ENCODE measurements around the gene DOCK2. TPM values are rescaled to one million over a fixed set of nuclear protein-coding genes. Genes with fewer than 3 reads are reported as not detected.

DOCK2 gene
- total and polyA plus RNA-seq, 5 experiments from 2014 or later, result 59.5 to 182 (median 84.6) TPM

GRCh38 chr5:170028124-170028523, 391.0 kb downstream of the DOCK2 start:
- peaks cover 0 to 6% (median 0%) of the 10 kb centered on the region in 4 donors for H3K4me1 Mint-ChIP-seq
- ATAC-seq (no peak), DNase-seq (no peak)
- H3K4me3 Mint-ChIP-seq, result no peak overlapping the region
- POLR2A ChIA-PET, result no interaction called here
- H3K27me3 Mint-ChIP-seq, result no peaks in the 10 kb centered on the region
- H3K36me3 Mint-ChIP-seq, result peaks cover 15 to 93% (median 53%) of the 10 kb centered on the region in 3 donors
- peak overlapping the region in 1 of 10 donors; percentile 32 for H3K27ac Mint-ChIP-seq
- H3K9me3 Mint-ChIP-seq, result no peaks in the 10 kb centered on the region

DNA sequence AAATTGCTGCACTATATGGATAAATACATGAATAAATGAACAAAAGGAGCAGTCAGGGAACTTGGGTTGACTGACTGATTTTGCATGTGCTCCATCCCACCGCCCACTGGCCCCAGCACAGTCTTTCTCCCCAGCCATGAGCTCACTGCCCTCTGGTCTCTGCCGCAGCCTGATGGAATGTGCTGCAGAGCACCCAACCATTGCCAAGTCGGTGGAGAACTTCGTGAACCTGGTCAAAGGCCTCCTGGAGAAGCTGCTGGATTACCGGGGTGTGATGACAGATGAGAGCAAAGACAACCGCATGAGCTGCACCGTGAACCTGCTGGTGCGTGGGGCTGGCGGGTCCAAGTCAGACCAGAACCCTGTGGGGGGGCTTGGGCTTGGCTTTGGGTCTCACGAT, 397.2 kb downstream of the DOCK2 start:
- ATAC-seq, result no peak
- H3K27ac Mint-ChIP-seq, result peak overlapping the region in 2 of 10 donors; percentile 6 to 28

GRCh38 chr5:170038241-170038640, 401.2 kb downstream of the DOCK2 start:
- Mint-ChIP-seq H3K27me3 (no peaks in the 10 kb centered on the region), H3K4me3 (no peak overlapping the region), H3K36me3 (peaks cover 15 to 89% (median 50%) of the 10 kb centered on the region in 3 donors), H3K4me1 (peaks cover 0 to 9% (median 5%) of the 10 kb centered on the region in 4 donors), H3K27ac (no peak overlapping the region), H3K9me3 (no peaks in the 10 kb centered on the region)
- POLR2A ChIA-PET, result no interaction called here
- ATAC-seq, result no peak
- DNase-seq, result no peak

More for the DNA sequence above, 397.2 kb downstream of the DOCK2 start:
- POLR2A ChIA-PET, result no interaction called here
- Mint-ChIP-seq H3K4me1 (peaks cover 0 to 2% (median 0%) of the 10 kb centered on the region in 4 donors), H3K9me3 (no peaks in the 10 kb centered on the region), H3K27me3 (no peaks in the 10 kb centered on the region), H3K4me3 (no peak overlapping the region), H3K36me3 (peaks cover 8 to 89% (median 37%) of the 10 kb centered on the region in 3 donors)
- no peak for DNase-seq

DNA sequence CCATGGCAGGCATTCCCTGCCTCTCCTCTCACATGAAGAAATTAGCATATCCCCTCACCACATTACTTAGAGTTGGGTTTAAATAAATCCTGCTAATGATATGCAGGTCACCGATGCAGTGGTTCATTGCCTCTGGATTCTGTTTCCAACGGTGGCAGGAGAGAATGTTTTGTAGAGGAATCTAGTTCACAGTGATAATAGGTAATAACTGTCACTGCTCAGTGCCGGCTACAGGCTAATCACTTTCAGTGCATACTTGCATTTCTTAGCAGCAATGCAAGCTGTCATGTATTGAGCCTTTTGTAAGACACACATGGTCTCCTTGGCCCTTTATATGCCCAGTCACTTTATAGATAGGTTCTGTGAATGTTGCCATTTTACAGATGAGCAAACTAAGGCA, 402.8 kb downstream of the DOCK2 start:
- Mint-ChIP-seq H3K27me3 (no peaks in the 10 kb centered on the region), H3K36me3 (peaks cover 15 to 89% (median 55%) of the 10 kb centered on the region in 3 donors), H3K4me1 (peaks cover 0 to 15% (median 12%) of the 10 kb centered on the region in 4 donors), H3K9me3 (no peaks in the 10 kb centered on the region), H3K4me3 (no peak overlapping the region), H3K27ac (peak overlapping the region in 1 of 10 donors; percentile 32)
- POLR2A ChIA-PET, result no interaction called here
- no peak for DNase-seq
- ATAC-seq, result no peak

DNA sequence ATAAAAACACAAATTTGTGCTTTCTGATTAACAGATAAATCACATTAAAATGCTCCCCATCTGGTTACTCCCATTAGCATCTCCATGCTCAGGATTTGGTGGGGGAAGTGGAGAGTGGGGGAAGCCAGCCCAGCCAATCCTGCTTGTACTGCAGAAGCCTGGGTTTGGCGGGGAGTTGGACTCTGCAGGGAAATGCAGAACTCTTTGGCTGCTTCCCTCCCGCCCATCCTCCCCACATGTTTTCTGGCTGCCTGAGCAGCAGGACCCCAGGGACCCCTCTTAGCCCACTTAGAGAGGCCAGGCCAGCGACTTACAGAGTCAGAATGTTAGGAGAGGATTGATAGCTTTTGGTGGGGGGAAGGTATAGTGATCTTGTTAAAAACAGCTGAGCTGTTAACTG, 409.2 kb downstream of the DOCK2 start:
- peaks cover 31 to 98% (median 75%) of the 10 kb centered on the region in 3 donors for H3K36me3 Mint-ChIP-seq
- no peaks in the 10 kb centered on the region for H3K9me3 Mint-ChIP-seq
- H3K4me1 Mint-ChIP-seq, result peaks cover 0 to 17% (median 12%) of the 10 kb centered on the region in 4 donors
- POLR2A ChIA-PET, result interaction anchor here (0.6 kb wide), 1 partner anchor 9 kb away, joined by 4 read pairs; no protein-coding TSS in a partner anchor
- DNase-seq, result no peak
- no peak for ATAC-seq
- H3K27ac Mint-ChIP-seq, result peak overlapping the region in 1 of 10 donors; percentile 51
- no peak overlapping the region for H3K4me3 Mint-ChIP-seq
- H3K27me3 Mint-ChIP-seq, result no peaks in the 10 kb centered on the region

DNA sequence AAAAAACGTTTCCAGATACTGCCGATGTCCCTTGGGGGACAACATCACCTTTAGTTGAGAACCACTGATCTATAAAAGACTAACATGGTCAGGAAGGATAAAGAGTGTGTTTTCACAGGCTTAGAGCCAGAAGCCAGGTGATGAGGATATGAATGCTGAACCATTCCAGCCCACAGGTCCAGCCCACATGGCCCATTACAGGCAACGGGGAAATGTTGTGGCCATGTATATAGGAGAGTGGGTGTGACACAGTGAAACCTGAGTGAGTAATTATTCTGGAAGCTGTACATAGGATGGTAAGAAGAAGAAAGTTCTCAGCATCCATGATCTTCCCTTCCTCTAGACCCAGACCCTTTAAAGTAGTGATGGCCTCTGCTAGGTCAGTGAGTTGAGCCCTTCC, 412.6 kb downstream of the DOCK2 start:
- no peaks in the 10 kb centered on the region for H3K27me3 Mint-ChIP-seq
- H3K9me3 Mint-ChIP-seq, result no peaks in the 10 kb centered on the region
- ATAC-seq (no peak), DNase-seq (no peak)
- POLR2A ChIA-PET, result no interaction called here
- H3K36me3 Mint-ChIP-seq, result peaks cover 37 to 98% (median 79%) of the 10 kb centered on the region in 3 donors
- peaks cover 0 to 4% (median under 1%) of the 10 kb centered on the region in 4 donors for H3K4me1 Mint-ChIP-seq
- no peak overlapping the region for H3K4me3 Mint-ChIP-seq
- peak overlapping the region in 1 of 10 donors; percentile 83 for H3K27ac Mint-ChIP-seq

- Mint-ChIP-seq H3K9me3 (peaks cover 0 to 10% (median 0%) of the 10 kb centered on the region in 9 donors), H3K27ac (peak overlapping the region in 4 of 10 donors; percentile 25 to 49 (median 34)), H3K4me3 (no peak overlapping the region), H3K4me1 (peaks cover 0 to 2% (median under 1%) of the 10 kb centered on the region in 4 donors), H3K36me3 (peaks cover 52 to 100% (median 94%) of the 10 kb centered on the region in 3 donors), H3K27me3 (no peaks in the 10 kb centered on the region)
- POLR2A ChIA-PET, result no interaction called here
- ATAC-seq (no peak), DNase-seq (no peak)
These were observed 416.8 kb downstream of the DOCK2 start for GRCh38 chr5:170053896-170054295.

GRCh38 chr5:170055606-170056005, 418.5 kb downstream of the DOCK2 start:
- Mint-ChIP-seq H3K9me3 (peaks cover 0 to 10% (median 2%) of the 10 kb centered on the region in 9 donors), H3K27me3 (no peaks in the 10 kb centered on the region), H3K36me3 (peaks cover 48 to 98% (median 91%) of the 10 kb centered on the region in 3 donors), H3K27ac (peak overlapping the region in 1 of 10 donors; percentile 66), H3K4me1 (peaks cover 0 to 2% (median under 1%) of the 10 kb centered on the region in 4 donors), H3K4me3 (no peak overlapping the region)
- POLR2A ChIA-PET, result no interaction called here
- DNase-seq, result no peak
- no peak for ATAC-seq

DNA sequence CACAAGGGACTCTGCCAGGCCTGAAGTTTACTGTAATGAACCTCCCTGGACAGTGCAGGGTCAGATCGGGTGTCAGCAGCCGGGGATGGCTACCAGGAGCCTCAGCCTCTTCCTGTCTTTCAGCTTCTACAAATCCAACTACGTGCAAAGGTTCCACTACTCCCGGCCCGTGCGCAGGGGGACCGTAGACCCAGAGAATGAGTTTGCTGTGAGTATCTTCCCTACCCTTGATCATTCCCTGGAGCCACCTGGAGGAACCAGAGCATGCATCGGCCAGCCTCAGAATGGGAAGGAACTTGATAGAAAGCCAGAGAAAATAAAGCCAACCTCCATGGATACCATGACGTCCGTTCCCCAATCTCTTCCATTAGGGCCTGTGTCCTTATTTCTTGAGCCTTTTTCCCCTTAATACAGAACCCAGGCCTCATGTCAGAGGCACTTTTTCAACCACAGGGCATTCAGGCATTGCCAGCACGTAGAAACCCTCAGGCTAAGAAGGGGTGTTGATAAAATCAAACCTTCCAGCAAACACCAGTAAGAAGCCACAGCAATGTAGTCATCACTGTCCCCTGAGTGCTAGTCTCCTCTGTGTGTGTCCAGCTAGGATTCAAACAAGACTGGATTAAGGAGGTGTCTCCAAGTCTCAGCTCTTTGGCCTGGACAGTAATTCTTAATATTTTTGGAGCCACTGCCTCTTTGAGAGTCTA, 419.6 kb downstream of the DOCK2 start:
- POLR2A ChIA-PET, result no interaction called here
- peaks cover 43 to 97% (median 85%) of the 10 kb centered on the region in 3 donors for H3K36me3 Mint-ChIP-seq
- DNase-seq (no peak), ATAC-seq (no peak)
- H3K4me1 Mint-ChIP-seq, result peaks cover 0 to 2% (median under 1%) of the 10 kb centered on the region in 4 donors
- peak overlapping the region in 1 of 10 donors; percentile 51 for H3K27ac Mint-ChIP-seq
- no peak overlapping the region for H3K4me3 Mint-ChIP-seq
- H3K27me3 Mint-ChIP-seq, result no peaks in the 10 kb centered on the region
- peaks cover 0 to 10% (median 2%) of the 10 kb centered on the region in 9 donors for H3K9me3 Mint-ChIP-seq

DNA sequence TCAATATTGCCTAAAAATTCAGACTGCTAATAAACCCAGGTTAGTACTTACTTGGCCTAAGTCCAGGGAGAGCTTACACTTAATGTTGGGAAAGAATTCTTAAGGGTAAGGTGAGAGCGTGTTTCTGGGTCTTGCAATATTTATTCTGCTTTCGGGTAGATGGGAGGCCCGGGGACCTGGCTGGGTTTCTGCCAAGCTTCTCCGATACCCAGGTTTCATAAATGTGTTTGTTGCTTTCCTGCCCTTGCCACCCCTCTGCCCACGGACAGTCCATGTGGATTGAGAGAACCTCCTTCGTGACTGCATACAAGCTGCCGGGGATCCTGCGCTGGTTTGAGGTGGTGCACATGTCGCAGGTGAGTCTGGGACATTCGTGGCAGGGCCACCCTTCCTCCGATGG, 420.2 kb downstream of the DOCK2 start:
- H3K4me1 Mint-ChIP-seq, result peaks cover 0 to 2% (median under 1%) of the 10 kb centered on the region in 4 donors
- no peaks in the 10 kb centered on the region for H3K27me3 Mint-ChIP-seq
- H3K4me3 Mint-ChIP-seq, result no peak overlapping the region
- POLR2A ChIA-PET, result no interaction called here
- DNase-seq, result no peak
- H3K27ac Mint-ChIP-seq, result no peak overlapping the region
- peaks cover 45 to 96% (median 84%) of the 10 kb centered on the region in 3 donors for H3K36me3 Mint-ChIP-seq
- peaks cover 0 to 10% (median 2%) of the 10 kb centered on the region in 9 donors for H3K9me3 Mint-ChIP-seq
- ATAC-seq, result no peak

GRCh38 chr5:170059221-170059620, 422.1 kb downstream of the DOCK2 start:
- Mint-ChIP-seq H3K27ac (peak overlapping the region in 2 of 10 donors; percentile 9 to 53), H3K36me3 (peaks cover 44 to 90% (median 73%) of the 10 kb centered on the region in 3 donors), H3K9me3 (peaks cover 0 to 10% (median 2%) of the 10 kb centered on the region in 9 donors), H3K27me3 (no peaks in the 10 kb centered on the region), H3K4me3 (no peak overlapping the region), H3K4me1 (peaks cover 0 to 2% (median under 1%) of the 10 kb centered on the region in 4 donors)
- no peak for ATAC-seq
- no peak for DNase-seq
- POLR2A ChIA-PET, result no interaction called here

GRCh38 chr5:170067152-170067551, 430.1 kb downstream of the DOCK2 start:
- peak overlapping the region in 1 of 10 donors; percentile 41 for H3K27ac Mint-ChIP-seq
- H3K4me1 Mint-ChIP-seq, result peaks cover 0 to 2% (median 0%) of the 10 kb centered on the region in 4 donors
- no peak for DNase-seq

DNA sequence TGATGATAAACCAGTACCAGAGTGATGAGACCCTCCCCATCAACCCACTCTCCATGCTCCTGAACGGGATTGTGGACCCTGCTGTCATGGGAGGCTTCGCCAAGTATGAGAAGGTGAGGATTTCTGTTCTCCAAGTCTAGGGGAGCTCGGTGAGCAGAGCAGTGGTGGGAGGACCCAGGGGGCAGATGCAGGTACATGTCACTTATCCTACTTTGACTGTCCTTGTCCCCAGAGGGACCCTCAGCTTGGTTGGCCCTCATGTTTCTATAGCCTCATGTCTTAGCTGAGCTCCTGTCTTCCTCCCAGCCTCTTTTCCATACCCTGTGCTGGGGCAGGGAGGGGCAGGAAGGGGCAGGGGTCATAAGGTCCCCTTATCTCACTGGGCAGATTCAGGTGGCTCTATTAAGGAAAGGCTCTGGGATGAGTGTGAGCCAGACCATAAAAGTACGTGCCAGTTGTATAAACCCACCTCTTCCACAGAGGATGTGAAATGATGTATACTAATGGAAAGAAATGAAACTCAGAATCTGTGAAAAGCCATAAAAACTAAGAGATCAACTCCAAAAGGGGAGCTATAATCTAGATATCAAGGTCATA, 430.6 kb downstream of the DOCK2 start:
- Mint-ChIP-seq H3K4me3 (no peak overlapping the region), H3K36me3 (peaks cover 23 to 91% (median 71%) of the 10 kb centered on the region in 3 donors), H3K27ac (peak overlapping the region in 2 of 10 donors; percentile 39 to 41), H3K4me1 (peaks cover 0 to 2% (median 0%) of the 10 kb centered on the region in 4 donors), H3K9me3 (no peaks in the 10 kb centered on the region), H3K27me3 (no peaks in the 10 kb centered on the region)
- DNase-seq, result no peak
- POLR2A ChIA-PET, result no interaction called here
- no peak for ATAC-seq

More at GRCh38 chr5:170067152-170067551, 430.1 kb downstream of the DOCK2 start:
- Mint-ChIP-seq H3K36me3 (peaks cover 23 to 89% (median 72%) of the 10 kb centered on the region in 3 donors), H3K4me3 (no peak overlapping the region), H3K9me3 (no peaks in the 10 kb centered on the region), H3K27me3 (no peaks in the 10 kb centered on the region)
- no peak for ATAC-seq
- POLR2A ChIA-PET, result no interaction called here

Data from naive thymus-derived CD8-positive, alpha-beta T cell (primary cell).